Prostate gland (tissue), 2 donors: Measurements from ENCODE around the gene ZFAND2B. TPM values are rescaled to one million over a fixed set of nuclear protein-coding genes. Genes with fewer than 3 reads are reported as not detected.

Source experiments
- DNase-seq: peaks from one replicate; pipeline ENCODE4 v3.0.0-alpha.2; 2019; ENCODE audit warnings: low spot score
- H3K27ac ChIP-seq, 2 donors: fragments of 200-600 bp; sonication (generic); 2 replicates each; pipeline ENCODE4 v1.5.1; 2017 to 2019
- H3K27me3 ChIP-seq: fragments of 200-600 bp; sonication (generic); replicated peaks from 2 replicates; pipeline ENCODE4 v1.5.1; 2019; ENCODE audit not compliant: insufficient read depth
- H3K36me3 ChIP-seq, 2 donors: fragments of 200-600 bp; sonication (generic); 1 replicate in 1 of 2; 2 replicates in 1 of 2; pipeline versions ENCODE4 v1.5.1 to v1.8.1; 2017 to 2019
- H3K4me1 ChIP-seq: fragments of 200-600 bp; sonication (generic); replicated peaks from 2 replicates; pipeline ENCODE4 v1.5.1; 2019
- H3K4me3 ChIP-seq, 2 donors: fragments of 200-600 bp; sonication (generic); 2 replicates each; pipeline ENCODE4 v1.5.1; 2017 to 2019
- H3K9me3 ChIP-seq: fragments of 200-600 bp; sonication (generic); 2 replicates; pipeline ENCODE4 v1.5.1; 2017
- CTCF ChIP-seq, 4 experiments: fragments of 200-600 bp in 2 of 4; fragments of 450-650 bp in 2 of 4; sonication (generic) in 2 of 4; IDR thresholded peaks; 1 replicate in 3 of 4; 2 replicates in 1 of 4; pipeline ENCODE4 v1.5.1; 2016 to 2019; ENCODE audit warnings: antibody characterized with exemption in 4 of 4, mild to moderate bottlenecking in 2 of 4, moderate library complexity in 2 of 4
- POLR2A ChIP-seq: fragments of 450-650 bp; IDR thresholded peaks from one replicate; pipeline ENCODE4 v1.6.1; 2016; ENCODE audit warnings: antibody characterized with exemption, mild to moderate bottlenecking
- POLR2AphosphoS5 ChIP-seq: sonication (generic); formaldehyde crosslinking; IDR thresholded peaks from one replicate; pipeline ENCODE4 v1.6.1; 2017; ENCODE audit warnings: antibody characterized with exemption
- WGBS: methylation state at CpG from one replicate; pipeline ENCODE4 v1.1.5; 2018; 5-methylcytosine and 5-hydroxymethylcytosine counted together
- intact Hi-C: fragments of 100-400 bp; cut with DNase I; formaldehyde crosslinking; loops from one replicate; pipeline ENCODE4 v1.14.2; 2022
- total RNA-seq, 2 donors: library from RNA; depleted of rRNA; stranded (reverse); fragments of >200 nt; gene quantifications; one replicate each; pipeline ENCODE4 v1.1.0, GENCODE V29; 2016

Gene ZFAND2B
- total RNA-seq, 2 donors from 2014 or later = 49.0 to 57.2 TPM

- H3K27me3 ChIP-seq = no peaks in the 10 kb centered on the region
- peaks cover 29% of the 10 kb centered on the region for H3K4me1 ChIP-seq
- H3K36me3 ChIP-seq = no peaks in the 10 kb centered on the region
- peak overlapping the region; percentile 84 to 94 for H3K27ac ChIP-seq
- TF ChIP-seq POLR2A (no peak), POLR2AphosphoS5 (no peak), CTCF (IDR thresholded peaks at IDR 0.05) (no peak)
- intact Hi-C loops = no loop called here
- H3K4me3 ChIP-seq = peak overlapping the region; percentile 64 to 67
- WGBS = 71% methylated on average over 5 of the region's 5 CpGs
- no peak for DNase-seq
- no peaks in the 10 kb centered on the region for H3K9me3 ChIP-seq
Measured at GRCh38 chr2:219252084-219252483, 45.5 kb downstream of the ZFAND2B start.

GRCh38 chr2:219252570-219252899 is 46.0 kb downstream of the ZFAND2B start:
- no peaks in the 10 kb centered on the region for H3K36me3 ChIP-seq
- WGBS = 8% methylated on average over 9 of the region's 9 CpGs
- no peaks in the 10 kb centered on the region for H3K9me3 ChIP-seq
- intact Hi-C loops = no loop called here
- no peaks in the 10 kb centered on the region for H3K27me3 ChIP-seq
- TF ChIP-seq CTCF (IDR thresholded peaks at IDR 0.05) (no peak), POLR2A (no peak), POLR2AphosphoS5 (no peak)
- H3K4me1 ChIP-seq = peaks cover 29% of the 10 kb centered on the region
- DNase-seq = no peak
- peak overlapping the region; percentile 64 to 67 for H3K4me3 ChIP-seq
- H3K27ac ChIP-seq = peak overlapping the region; percentile 84 to 94

- intact Hi-C loops = no loop called here
- no peaks in the 10 kb centered on the region for H3K27me3 ChIP-seq
- 3% methylated on average over 46 of the region's 49 CpGs for WGBS
- DNase-seq = no peak
- TF ChIP-seq POLR2A = peak; percentile 30
- TF ChIP-seq CTCF (IDR thresholded peaks at IDR 0.05) = no peak
- peak; percentile 30 for TF ChIP-seq POLR2AphosphoS5
- H3K27ac ChIP-seq = peak within 1 kb of the TSS; percentile 84 to 94
- no peaks in the 10 kb centered on the region for H3K36me3 ChIP-seq
- H3K9me3 ChIP-seq = no peaks in the 10 kb centered on the region
- peaks cover 28% of the 10 kb centered on the region for H3K4me1 ChIP-seq
- H3K4me3 ChIP-seq = peak within 1 kb of the TSS; percentile 64 to 67
Measured at GRCh38 chr2:219252900-219253752, 46.5 kb downstream of the ZFAND2B start, which contains the start of gene TUBA4B. Gene TUBA4B, plus strand, starts transcription at chr2:219253243. Its CDS starts 165 bp downstream, at chr2:219253408.

- peaks cover 20% of the 10 kb centered on the region for H3K4me1 ChIP-seq
- H3K9me3 ChIP-seq = no peaks in the 10 kb centered on the region
- peak within 1 kb of the TSS; percentile 64 to 67 for H3K4me3 ChIP-seq
- no peaks in the 10 kb centered on the region for H3K27me3 ChIP-seq
- TF ChIP-seq CTCF (IDR thresholded peaks at IDR 0.05) (peak; percentile 17 to 81 (median 44)), POLR2AphosphoS5 (peak; percentile 98), POLR2A (peak; percentile 100)
- intact Hi-C loops = no loop called here
- WGBS = under 1% methylated on average over 60 of the region's 76 CpGs
- no peaks in the 10 kb centered on the region for H3K36me3 ChIP-seq
- H3K27ac ChIP-seq = peak within 1 kb of the TSS; percentile 84 to 94
- DNase-seq = peak; percentile 91
Measured at GRCh38 chr2:219253753-219254589, 47.4 kb downstream of the ZFAND2B start, which contains the start of gene TUBA4A. Gene TUBA4A, minus strand, starts transcription at chr2:219253918. Its CDS starts 60 bp downstream, at chr2:219253858.
